NB4 (cell line): ENCODE data around the gene MAML2.

Source experiments
- MAX ChIP-seq: IDR thresholded peaks from 2 replicates; pipeline ENCODE4 v1.6.1; 2011; ENCODE audit warnings: low read depth, low read length
- POLR2A ChIP-seq: IDR thresholded peaks from 2 replicates; pipeline ENCODE4 v1.6.1; 2011; ENCODE audit warnings: mild to moderate bottlenecking; ENCODE audit not compliant: insufficient read length; ENCODE audit errors: extremely low read depth
- TF ChIP-seq, protein P1 (sequence below): IDR thresholded peaks from one replicate; pipeline ENCODE4 v1.5.1; 2012; ENCODE audit warnings: low read depth, low read length

DNA sequence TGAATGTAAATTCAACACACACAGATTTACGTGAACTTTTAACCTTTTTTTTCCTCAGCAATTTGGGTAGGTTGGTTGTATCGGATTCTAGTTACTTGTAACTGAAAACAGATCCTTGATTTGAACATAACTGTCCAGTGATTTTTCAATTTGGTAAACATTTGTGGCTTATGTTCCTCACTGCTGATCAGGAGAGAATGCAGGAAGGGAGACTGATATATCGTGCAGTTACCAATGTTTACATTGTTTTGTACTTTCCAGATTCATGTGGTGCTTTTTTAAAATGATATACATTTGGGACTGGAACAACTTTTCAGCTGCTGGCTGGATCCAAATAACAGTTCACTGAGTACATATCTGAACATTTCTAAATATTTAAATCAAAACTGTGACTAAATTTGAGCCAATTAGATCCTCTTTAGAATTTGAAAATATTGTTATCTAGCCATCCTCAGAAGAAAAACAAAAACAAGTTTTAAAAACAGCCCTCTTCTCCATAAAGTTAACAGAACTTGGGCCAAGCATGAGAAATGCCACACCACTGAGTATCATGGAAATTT is 334.8 kb downstream of the MAML2 start:
- TF ChIP-seq MAX: no peak
- TF ChIP-seq, protein P1, sequence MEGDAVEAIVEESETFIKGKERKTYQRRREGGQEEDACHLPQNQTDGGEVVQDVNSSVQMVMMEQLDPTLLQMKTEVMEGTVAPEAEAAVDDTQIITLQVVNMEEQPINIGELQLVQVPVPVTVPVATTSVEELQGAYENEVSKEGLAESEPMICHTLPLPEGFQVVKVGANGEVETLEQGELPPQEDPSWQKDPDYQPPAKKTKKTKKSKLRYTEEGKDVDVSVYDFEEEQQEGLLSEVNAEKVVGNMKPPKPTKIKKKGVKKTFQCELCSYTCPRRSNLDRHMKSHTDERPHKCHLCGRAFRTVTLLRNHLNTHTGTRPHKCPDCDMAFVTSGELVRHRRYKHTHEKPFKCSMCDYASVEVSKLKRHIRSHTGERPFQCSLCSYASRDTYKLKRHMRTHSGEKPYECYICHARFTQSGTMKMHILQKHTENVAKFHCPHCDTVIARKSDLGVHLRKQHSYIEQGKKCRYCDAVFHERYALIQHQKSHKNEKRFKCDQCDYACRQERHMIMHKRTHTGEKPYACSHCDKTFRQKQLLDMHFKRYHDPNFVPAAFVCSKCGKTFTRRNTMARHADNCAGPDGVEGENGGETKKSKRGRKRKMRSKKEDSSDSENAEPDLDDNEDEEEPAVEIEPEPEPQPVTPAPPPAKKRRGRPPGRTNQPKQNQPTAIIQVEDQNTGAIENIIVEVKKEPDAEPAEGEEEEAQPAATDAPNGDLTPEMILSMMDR: no peak
- TF ChIP-seq POLR2A: no peak
